Activated gamma-delta T cell treated with anti-CD3 and anti-CD28 coated beads, Interleukin-2, amount 50 U/mL, for 16 hours (primary cell): ENCODE data around the gene LGALSL.
"Not testable (repeated sequence)": the region's sequence is repeated elsewhere in the genome, so short reads cannot be mapped to it uniquely, and the experiment has no call there.

Source experiments
- DNase-seq: peaks from one replicate; pipeline ENCODE4 v3.0.0-alpha.2; 2020; ENCODE audit warnings: low read depth

Gene LGALSL

GRCh38 chr2:64442801-64443429, 11.0 kb upstream of the LGALSL start:
- DNase-seq, result no peak

- not testable (repeated sequence) for DNase-seq
Measured at GRCh38 chr2:64445970-64446369, 8.0 kb upstream of the LGALSL start.

- no peak for DNase-seq
Measured at GRCh38 chr2:64447317-64448040, 6.5 kb upstream of the LGALSL start.

- DNase-seq, result no peak
Measured at GRCh38 chr2:64448041-64448426, 5.9 kb upstream of the LGALSL start.

GRCh38 chr2:64451051-64451450, 2.9 kb upstream of the LGALSL start:
- DNase-seq, result no peak

GRCh38 chr2:64454386-64455332, 697 bp downstream of the LGALSL start:
- peak; percentile 24 for DNase-seq

GRCh38 chr2:64455545-64455944, 1.6 kb downstream of the LGALSL start:
- no peak for DNase-seq

GRCh38 chr2:64456293-64456692, 2.3 kb downstream of the LGALSL start:
- DNase-seq, result no peak

- no peak for DNase-seq
Measured at GRCh38 chr2:64457524-64457923, 3.6 kb downstream of the LGALSL start.

- DNase-seq, result no peak
Measured at GRCh38 chr2:64459575-64459974, 5.6 kb downstream of the LGALSL start.

GRCh38 chr2:64460330-64460729, 6.4 kb downstream of the LGALSL start:
- no peak for DNase-seq

- DNase-seq, result no peak
Measured at GRCh38 chr2:64461271-64462058, 7.5 kb downstream of the LGALSL start.

GRCh38 chr2:64462171-64462570, 8.2 kb downstream of the LGALSL start:
- DNase-seq, result no peak

- DNase-seq, result no peak
Measured at GRCh38 chr2:64462940-64463700, 9.2 kb downstream of the LGALSL start.

GRCh38 chr2:64463781-64464180, 9.8 kb downstream of the LGALSL start:
- DNase-seq, result no peak

- DNase-seq, result no peak
Measured at GRCh38 chr2:64466478-64467085, 12.6 kb downstream of the LGALSL start.

GRCh38 chr2:64467096-64467843, 13.3 kb downstream of the LGALSL start:
- no peak for DNase-seq

GRCh38 chr2:64469261-64469660, 15.3 kb downstream of the LGALSL start:
- DNase-seq, result no peak

- DNase-seq, result no peak
Measured at GRCh38 chr2:64470071-64470470, 16.1 kb downstream of the LGALSL start.

GRCh38 chr2:64470766-64471295, 16.9 kb downstream of the LGALSL start:
- DNase-seq, result no peak
